GM21367 (cell line): ENCODE results near the gene DIP2C.
"Not testable (repeated sequence)": the region's sequence is repeated elsewhere in the genome, so short reads cannot be mapped to it uniquely, and the experiment has no call there.

Source experiments
- ATAC-seq: cut with Tn5 transposase; IDR thresholded peaks from one replicate; pipeline ENCODE4 v1.9.1; 2021; ENCODE audit not compliant: unreplicated experiment

The DIP2C gene

GRCh38 chr10:265816-266588 lies 423.5 kb downstream of the DIP2C start:
- not testable (repeated sequence) for ATAC-seq

GRCh38 chr10:265074-265440 lies 424.4 kb downstream of the DIP2C start:
- ATAC-seq, result not testable (repeated sequence)

GRCh38 chr10:264160-265073 lies 425.1 kb downstream of the DIP2C start:
- ATAC-seq, result not testable (repeated sequence)

- no peak for ATAC-seq
These were observed 428.5 kb downstream of the DIP2C start for GRCh38 chr10:260819-261429.

GRCh38 chr10:251982-252582 lies 437.4 kb downstream of the DIP2C start:
- no peak for ATAC-seq

- ATAC-seq, result no peak
These were observed 441.2 kb downstream of the DIP2C start for GRCh38 chr10:248307-248706.

- no peak for ATAC-seq
These were observed 442.0 kb downstream of the DIP2C start for GRCh38 chr10:247480-247879.

- ATAC-seq, result no peak
These were observed 443.0 kb downstream of the DIP2C start for GRCh38 chr10:246431-246830.

- no peak for ATAC-seq
These were observed 445.2 kb downstream of the DIP2C start for GRCh38 chr10:244227-244626.

- ATAC-seq, result no peak
These were observed 447.4 kb downstream of the DIP2C start for GRCh38 chr10:241966-242643.

GRCh38 chr10:241451-241850 lies 448.0 kb downstream of the DIP2C start:
- no peak for ATAC-seq

- no peak for ATAC-seq
These were observed 450.4 kb downstream of the DIP2C start for GRCh38 chr10:239109-239508.

- no peak for ATAC-seq
These were observed 453.6 kb downstream of the DIP2C start for GRCh38 chr10:235915-236314.

- ATAC-seq, result no peak
These were observed 454.6 kb downstream of the DIP2C start for GRCh38 chr10:234708-235406.

- ATAC-seq, result no peak
These were observed 456.6 kb downstream of the DIP2C start for GRCh38 chr10:232878-233277.

GRCh38 chr10:232061-232460 lies 457.4 kb downstream of the DIP2C start:
- no peak for ATAC-seq

- no peak for ATAC-seq
These were observed 458.7 kb downstream of the DIP2C start for GRCh38 chr10:230758-231157.

- ATAC-seq, result no peak
These were observed 461.1 kb downstream of the DIP2C start for GRCh38 chr10:228366-228765.

GRCh38 chr10:227014-227413 lies 462.5 kb downstream of the DIP2C start:
- ATAC-seq, result no peak

GRCh38 chr10:226018-226417 lies 463.4 kb downstream of the DIP2C start:
- ATAC-seq, result no peak
